Measurements from ENCODE around the gene SUSD2. TPM values are rescaled to one million over a fixed set of nuclear protein-coding genes. Genes with fewer than 3 reads are reported as not detected.

The SUSD2 gene
- total RNA-seq, 1 donor from 2014 or later = 2.6 TPM

GRCh38 chr22:24148266-24149197, 32.8 kb upstream of the SUSD2 start:
- intact Hi-C loops (cut with DNase I) = no loop called here
- DNase-seq = no peak
- no peak for ATAC-seq (ENCODE audit: poor library complexity)

GRCh38 chr22:24149198-24149590, 32.1 kb upstream of the SUSD2 start:
- ATAC-seq (ENCODE audit: poor library complexity) (no peak), DNase-seq (no peak)
- intact Hi-C loops (cut with DNase I) = no loop called here

- no peak for ATAC-seq (ENCODE audit: poor library complexity)
- intact Hi-C loops (cut with DNase I) = no loop called here
- DNase-seq = no peak
These were observed 27.9 kb upstream of the SUSD2 start for GRCh38 chr22:24153353-24153752.

- DNase-seq (no peak), ATAC-seq (ENCODE audit: poor library complexity) (no peak)
- intact Hi-C loops (cut with DNase I) = no loop called here
These were observed 27.3 kb upstream of the SUSD2 start for GRCh38 chr22:24153959-24154358.

- ATAC-seq (ENCODE audit: poor library complexity) = no peak
- DNase-seq = no peak
- intact Hi-C loops (cut with DNase I) = no loop called here
These were observed 26.5 kb upstream of the SUSD2 start for GRCh38 chr22:24154826-24155225.

GRCh38 chr22:24155627-24156140, 25.6 kb upstream of the SUSD2 start:
- ATAC-seq (ENCODE audit: poor library complexity) = peak; percentile 84
- intact Hi-C loops (cut with DNase I) = no loop called here
- peak; percentile 91 for DNase-seq

GRCh38 chr22:24156141-24156912, 25.0 kb upstream of the SUSD2 start:
- peak; percentile 57 for DNase-seq
- peak; percentile 42 for ATAC-seq (ENCODE audit: poor library complexity)
- intact Hi-C loops (cut with DNase I) = no loop called here

- ATAC-seq (ENCODE audit: poor library complexity) = peak; percentile 83
- intact Hi-C loops (cut with DNase I) = no loop called here
These were observed 24.1 kb upstream of the SUSD2 start for GRCh38 chr22:24156913-24157821.

GRCh38 chr22:24157822-24158135, 23.5 kb upstream of the SUSD2 start:
- intact Hi-C loops (cut with DNase I) = no loop called here

More at GRCh38 chr22:24156913-24157821, 24.1 kb upstream of the SUSD2 start:
- DNase-seq = peak; percentile 91

GRCh38 chr22:24159650-24160049, 21.6 kb upstream of the SUSD2 start:
- ATAC-seq (ENCODE audit: poor library complexity) (no peak), DNase-seq (peak; percentile 59)
- intact Hi-C loops (cut with DNase I) = no loop called here

More at GRCh38 chr22:24157822-24158135, 23.5 kb upstream of the SUSD2 start:
- ATAC-seq (ENCODE audit: poor library complexity) (no peak), DNase-seq (no peak)

- peak; percentile 64 for DNase-seq
- ATAC-seq (ENCODE audit: poor library complexity) = peak; percentile 24
These were observed 20.7 kb upstream of the SUSD2 start for GRCh38 chr22:24160546-24160945.

GRCh38 chr22:24161485-24161884, 19.8 kb upstream of the SUSD2 start:
- ATAC-seq (ENCODE audit: poor library complexity) (no peak), DNase-seq (no peak)
- intact Hi-C loops (cut with DNase I) = no loop called here

More at GRCh38 chr22:24160546-24160945, 20.7 kb upstream of the SUSD2 start:
- intact Hi-C loops (cut with DNase I) = no loop called here

- ATAC-seq (ENCODE audit: poor library complexity) (peak; percentile 36), DNase-seq (peak; percentile 55)
- intact Hi-C loops (cut with DNase I) = no loop called here
These were observed 19.4 kb upstream of the SUSD2 start for GRCh38 chr22:24161909-24162308.

- DNase-seq (peak; percentile 59), ATAC-seq (ENCODE audit: poor library complexity) (peak; percentile 64)
- intact Hi-C loops (cut with DNase I) = no loop called here
These were observed 18.9 kb upstream of the SUSD2 start for GRCh38 chr22:24162436-24162835.

- intact Hi-C loops (cut with DNase I) = no loop called here
- ATAC-seq (ENCODE audit: poor library complexity) = no peak
- no peak for DNase-seq
These were observed 17.0 kb upstream of the SUSD2 start for GRCh38 chr22:24164243-24164642.

GRCh38 chr22:24164940-24165339, 16.3 kb upstream of the SUSD2 start:
- ATAC-seq (ENCODE audit: poor library complexity) = peak; percentile 42

GRCh38 chr22:24165673-24166072, 15.6 kb upstream of the SUSD2 start:
- ATAC-seq (ENCODE audit: poor library complexity) (no peak), DNase-seq (no peak)
- intact Hi-C loops (cut with DNase I) = loop anchor here (5.0 kb wide), 1 partner anchor 48 kb away; no protein-coding TSS in a partner anchor

More at GRCh38 chr22:24164940-24165339, 16.3 kb upstream of the SUSD2 start:
- intact Hi-C loops (cut with DNase I) = loop anchor here (5.0 kb wide), 1 partner anchor 48 kb away; no protein-coding TSS in a partner anchor
- DNase-seq = peak; percentile 72

- intact Hi-C loops (cut with DNase I) = loop anchor here (5.0 kb wide), 1 partner anchor 50 kb away; no protein-coding TSS in a partner anchor
- no peak for ATAC-seq (ENCODE audit: poor library complexity)
- DNase-seq = no peak
These were observed 14.5 kb upstream of the SUSD2 start for GRCh38 chr22:24166811-24167210.
